ENCODE data around the gene KNG1.

The KNG1 gene

DNA sequence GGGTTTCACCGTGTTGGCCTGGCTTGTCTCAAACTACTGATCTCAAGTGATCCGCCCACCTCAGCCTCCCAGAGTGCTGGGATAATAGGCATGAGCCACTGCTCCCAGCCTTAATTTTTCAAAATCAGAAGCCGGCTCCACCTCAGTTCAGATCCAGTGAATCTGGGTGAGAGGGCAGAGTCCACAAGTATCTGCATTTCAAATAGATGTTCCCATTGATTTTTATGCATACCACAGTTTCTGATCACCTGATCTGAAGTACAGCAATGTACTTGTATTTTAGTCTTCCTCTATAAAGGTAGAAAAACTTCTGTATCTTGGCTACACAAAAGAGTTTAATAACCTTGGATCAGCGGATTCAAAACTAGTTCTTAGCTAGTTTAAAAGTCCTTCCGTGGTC lies 62.0 kb downstream of the KNG1 start:
- DNase-seq (ENCODE audit: low read depth), result no peak

DNA sequence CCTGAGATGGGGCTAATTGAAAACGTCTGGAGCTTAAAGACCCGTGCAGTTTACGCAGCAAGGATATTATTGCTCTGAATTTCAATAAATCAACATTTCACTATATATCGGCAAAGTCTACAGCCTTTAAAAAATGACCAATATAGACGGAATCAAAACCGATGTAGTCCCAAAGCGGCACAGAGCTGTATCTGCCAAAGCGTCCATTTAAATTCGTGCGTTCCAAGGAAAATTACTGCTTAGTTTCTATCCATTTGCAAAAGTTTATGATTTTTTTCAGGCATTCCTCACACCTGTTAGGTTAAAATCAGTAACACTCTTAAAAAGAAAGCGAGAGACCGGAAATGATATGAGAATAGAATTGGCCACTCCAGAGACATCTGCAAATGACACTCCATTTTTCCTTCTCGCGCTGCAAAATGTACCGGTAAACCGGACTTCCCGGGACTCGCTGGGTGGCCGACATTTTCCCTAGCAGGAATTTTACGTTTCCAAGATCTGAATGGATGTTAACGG lies 65.4 kb downstream of the KNG1 start:
- DNase-seq (ENCODE audit: low read depth), result no peak

- DNase-seq (ENCODE audit: low read depth), result peak; percentile 87
Measured at GRCh38 chr3:186783058-186783730, 66.0 kb downstream of the KNG1 start, which contains the start of gene EIF4A2. Gene EIF4A2 (plus strand): TSS chr3:186783577. CDS start chr3:186783611, 34 bp downstream.

GRCh38 chr3:186783731-186784515 lies 66.8 kb downstream of the KNG1 start:
- DNase-seq (ENCODE audit: low read depth), result peak; percentile 81

- DNase-seq (ENCODE audit: low read depth), result no peak
Measured at GRCh38 chr3:186784820-186785494, 67.8 kb downstream of the KNG1 start.

- no peak for DNase-seq (ENCODE audit: low read depth)
Measured at GRCh38 chr3:186785495-186786018, 68.4 kb downstream of the KNG1 start.

GRCh38 chr3:186786922-186787321 lies 69.8 kb downstream of the KNG1 start:
- DNase-seq (ENCODE audit: low read depth), result no peak

DNA sequence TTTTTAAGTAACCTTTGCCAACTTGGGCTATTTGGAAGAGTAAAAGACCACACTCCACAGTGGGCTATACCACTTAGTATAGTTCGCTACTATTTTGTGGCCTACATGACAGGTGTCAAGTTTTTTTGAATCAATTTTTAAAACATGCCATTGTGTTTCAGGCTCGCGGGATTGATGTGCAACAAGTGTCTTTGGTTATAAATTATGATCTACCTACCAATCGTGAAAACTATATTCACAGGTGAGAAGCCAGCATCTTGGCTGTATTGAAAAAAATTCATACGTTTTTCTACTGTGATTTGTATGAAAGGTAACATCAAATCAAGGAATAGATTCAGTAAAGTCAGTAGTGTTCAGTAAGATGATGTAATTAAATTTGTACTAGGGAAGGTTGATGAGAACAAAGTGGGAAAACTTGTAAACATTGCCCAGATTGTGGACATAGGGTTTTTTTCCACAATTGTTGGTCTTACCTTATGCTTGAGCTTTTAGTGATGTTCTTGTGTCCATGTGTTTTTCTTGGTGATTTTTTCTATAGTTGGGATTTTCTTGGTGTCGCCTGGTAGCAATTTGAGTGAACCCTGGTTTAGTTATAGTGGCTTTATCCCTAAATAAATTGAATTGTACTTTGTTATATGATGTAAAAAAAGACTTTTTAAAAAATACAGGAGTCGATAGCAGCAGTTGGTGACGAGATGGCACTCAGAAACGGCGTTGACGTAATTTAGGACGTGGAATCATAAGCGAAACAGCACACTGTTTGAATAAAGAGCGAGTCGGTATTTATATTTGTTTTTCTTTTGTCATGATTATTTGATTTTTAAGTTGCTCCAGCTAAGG lies 70.7 kb downstream of the KNG1 start:
- DNase-seq (ENCODE audit: low read depth), result no peak

- no peak for DNase-seq (ENCODE audit: low read depth)
Measured at GRCh38 chr3:186788482-186789370, 71.6 kb downstream of the KNG1 start.

DNA sequence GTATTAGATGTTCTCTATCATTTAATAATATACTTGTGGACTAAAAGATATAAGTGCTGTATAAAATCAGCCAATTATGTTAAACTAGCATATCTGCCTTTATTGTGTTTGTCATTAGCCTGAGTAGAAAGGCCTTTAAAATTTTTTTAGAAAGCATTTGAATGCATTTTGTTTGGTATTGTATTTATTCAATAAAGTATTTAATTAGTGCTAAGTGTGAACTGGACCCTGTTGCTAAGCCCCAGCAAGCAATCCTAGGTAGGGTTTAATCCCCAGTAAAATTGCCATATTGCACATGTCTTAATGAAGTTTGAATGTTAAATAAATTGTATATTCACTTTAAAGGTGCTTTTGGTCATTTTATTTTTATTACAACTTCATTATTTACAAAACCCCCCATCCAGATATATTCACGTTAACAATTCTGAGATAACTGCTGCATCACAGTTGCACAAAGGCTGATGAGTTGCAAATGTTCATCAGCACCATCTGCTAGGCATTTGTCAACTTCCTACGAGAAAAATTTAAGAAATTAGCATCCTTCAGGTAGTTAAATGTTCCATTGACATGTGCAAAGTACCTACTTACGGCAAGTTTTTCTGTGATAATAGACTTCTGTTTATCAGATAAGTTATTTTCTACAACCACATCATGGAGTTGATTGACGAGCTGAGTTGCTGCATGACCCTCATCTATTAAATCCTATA lies 72.5 kb downstream of the KNG1 start:
- DNase-seq (ENCODE audit: low read depth), result no peak

- DNase-seq (ENCODE audit: low read depth), result peak; percentile 42
Measured at GRCh38 chr3:186790261-186790981, 73.3 kb downstream of the KNG1 start.

Data from fibroblast of gingiva (primary cell).